GM10847 (cell line): Measurements from ENCODE around the gene CDCA7.

ENCODE experiments used
- POLR2A ChIP-seq: IDR thresholded peaks from 2 replicates; pipeline ENCODE4 v1.6.1; 2011; ENCODE audit not compliant: insufficient read length; ENCODE audit errors: extremely low read depth

The CDCA7 gene

DNA sequence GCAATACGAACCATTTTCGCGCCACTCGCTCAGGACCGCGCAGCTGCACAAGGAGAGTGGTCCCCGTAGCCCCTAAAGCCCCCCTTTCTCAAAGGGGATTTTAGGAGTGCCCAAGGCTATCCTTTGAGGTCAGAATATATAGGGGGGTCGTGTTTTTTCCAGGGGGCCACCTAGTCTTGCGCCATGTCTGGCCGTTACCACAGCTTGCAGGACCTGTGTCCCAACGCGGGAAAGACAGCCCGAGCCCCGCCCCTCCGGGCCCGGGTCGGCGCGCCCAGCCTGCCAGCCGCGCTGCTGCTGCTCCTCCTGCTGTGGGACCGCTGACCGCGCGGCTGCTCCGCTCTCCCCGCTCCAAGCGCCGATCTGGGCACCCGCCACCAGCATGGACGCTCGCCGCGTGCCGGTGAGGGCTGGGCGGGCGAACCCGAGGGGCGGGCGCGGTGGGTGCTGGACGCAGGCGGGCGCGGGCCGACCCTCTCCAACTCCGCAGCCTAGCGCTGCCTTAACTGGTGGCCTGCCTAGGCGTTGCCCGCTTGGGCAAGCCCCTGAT is at the start of gene CDCA7:
TSS of gene CDCA7 (plus strand) at position 291 of the 550 bp plus-strand sequence. CDS start at position 383, 92 bp downstream.
- peak; percentile 77 for TF ChIP-seq POLR2A

DNA sequence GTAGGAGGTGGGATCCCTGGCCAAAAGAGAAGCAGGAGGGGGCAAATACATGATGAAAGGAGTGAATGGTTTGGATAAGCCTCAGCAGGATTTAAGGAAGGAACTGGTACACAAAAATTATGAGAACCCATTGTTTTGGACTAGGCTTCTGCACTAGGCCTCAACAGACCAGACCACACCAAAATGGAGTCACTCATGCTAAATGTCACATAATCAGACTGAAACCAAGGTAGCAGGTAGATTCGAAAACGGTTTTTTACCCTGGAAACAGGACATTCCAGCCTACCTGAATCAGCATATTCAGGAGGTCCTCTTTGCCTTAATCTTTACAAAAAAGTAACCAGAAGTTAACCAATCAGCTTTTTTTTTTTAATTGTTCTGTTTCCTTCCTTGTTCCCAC is 49.4 kb upstream of the CDCA7 start:
- TF ChIP-seq POLR2A, result no peak

DNA sequence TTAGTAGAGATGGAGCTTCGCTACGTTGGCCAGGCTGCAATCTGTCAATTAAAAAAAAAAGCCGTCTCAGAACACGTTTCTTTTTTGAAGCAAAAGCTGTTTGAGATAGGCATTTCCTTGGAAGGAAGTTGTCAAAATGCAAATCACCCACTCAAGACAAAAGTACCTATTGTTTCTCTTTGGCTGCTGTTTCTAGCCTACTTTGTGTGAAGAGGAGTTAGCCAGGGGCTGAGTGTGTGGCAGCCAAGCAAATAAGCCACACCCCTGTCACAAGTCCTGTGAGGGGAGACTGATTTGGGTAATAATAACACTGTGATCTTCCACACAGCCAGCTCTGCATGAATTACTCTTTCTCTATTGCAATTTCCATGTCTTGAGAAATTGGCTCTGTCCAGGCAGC is 47.4 kb upstream of the CDCA7 start:
- TF ChIP-seq POLR2A, result no peak

DNA sequence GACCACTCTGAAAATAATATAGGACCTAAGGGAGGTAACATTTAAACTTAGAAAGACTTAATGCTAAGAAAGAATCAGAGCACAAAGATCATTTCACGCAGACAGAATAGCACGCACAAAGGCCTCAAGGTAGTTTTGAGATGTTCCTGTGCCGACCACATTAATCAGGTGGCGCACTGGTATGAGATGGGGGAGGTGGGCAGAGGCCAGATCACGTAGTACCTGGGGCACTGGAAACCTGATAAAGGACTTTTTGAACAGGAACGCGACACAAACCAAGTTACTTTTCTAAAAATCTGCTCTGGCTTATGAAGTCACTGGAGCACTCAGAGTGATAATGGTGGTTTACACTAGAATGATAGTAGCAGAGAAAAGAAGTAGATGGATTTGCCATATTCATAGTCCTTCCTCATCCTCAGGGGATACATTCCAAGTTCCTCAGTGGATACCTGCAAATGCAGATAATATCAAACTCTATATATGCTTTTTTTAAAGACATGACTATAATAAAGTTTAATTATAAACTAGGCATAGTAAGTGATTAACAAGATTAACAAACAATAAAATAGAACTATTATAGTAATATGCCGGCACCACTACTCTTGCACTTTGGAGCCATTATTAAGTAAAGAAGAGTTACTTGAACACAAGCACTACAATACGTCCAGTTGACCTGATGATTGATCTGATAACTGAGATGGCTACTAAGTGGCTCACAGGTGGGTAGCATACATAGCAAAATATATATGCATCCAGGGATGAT is 42.6 kb upstream of the CDCA7 start:
- TF ChIP-seq POLR2A, result no peak

DNA sequence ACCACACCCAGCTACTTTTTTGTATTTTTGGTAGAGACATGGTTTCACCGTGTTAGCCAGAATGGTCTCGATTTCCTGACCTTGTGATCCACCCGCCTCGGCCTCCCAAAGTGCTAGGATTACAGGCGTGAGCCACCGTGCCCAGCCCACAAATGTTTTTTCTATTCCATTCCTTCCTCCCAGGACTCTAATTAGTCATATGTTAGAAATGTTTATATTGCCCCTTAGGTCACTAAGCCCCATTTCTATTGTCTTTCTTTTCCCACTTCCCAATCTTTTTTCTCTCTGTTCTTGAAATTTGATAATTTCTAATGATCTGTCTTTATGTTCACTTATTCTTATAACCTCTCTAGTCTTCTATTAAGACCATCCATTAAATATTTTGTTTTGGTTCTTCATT is 31.3 kb upstream of the CDCA7 start:
- no peak for TF ChIP-seq POLR2A

DNA sequence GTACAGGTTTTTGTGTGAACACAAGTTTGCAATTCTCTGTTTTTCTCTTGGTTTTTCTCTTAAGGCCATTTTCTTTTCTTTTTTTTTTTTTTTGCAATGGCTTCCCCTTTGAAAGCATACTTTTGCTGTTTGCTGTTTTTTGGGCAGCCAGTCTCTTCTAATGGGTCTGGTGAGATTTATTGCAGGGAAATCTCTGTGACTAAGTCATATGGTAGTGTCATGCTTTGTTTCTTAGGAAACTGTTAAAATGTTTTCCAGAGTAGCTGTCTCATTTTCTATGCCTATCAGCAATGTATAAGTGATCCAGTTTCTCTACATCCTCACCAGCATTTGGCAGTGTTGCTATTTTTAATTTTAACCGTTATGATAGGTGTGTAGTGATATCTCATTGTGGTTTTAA is 27.9 kb upstream of the CDCA7 start:
- no peak for TF ChIP-seq POLR2A

DNA sequence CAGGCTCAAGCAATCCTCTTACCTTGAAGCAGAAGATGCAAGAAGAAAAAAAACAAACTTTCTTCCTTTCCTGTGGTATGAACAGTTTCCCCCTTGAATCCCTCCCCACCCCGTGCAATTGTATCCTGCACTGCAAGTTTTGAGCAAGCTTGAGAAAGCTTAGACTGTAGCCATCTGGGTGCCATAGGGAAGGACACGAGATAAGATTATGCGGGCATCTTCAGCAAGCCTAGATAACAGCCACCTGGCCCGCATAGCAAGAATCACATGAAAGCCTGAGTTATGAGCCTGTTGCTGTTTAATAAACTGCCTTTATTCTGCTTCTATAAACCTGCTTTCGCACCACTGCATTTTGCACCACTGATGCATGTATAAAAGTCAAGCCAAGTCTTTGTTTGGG is 27.3 kb upstream of the CDCA7 start:
- TF ChIP-seq POLR2A, result no peak

DNA sequence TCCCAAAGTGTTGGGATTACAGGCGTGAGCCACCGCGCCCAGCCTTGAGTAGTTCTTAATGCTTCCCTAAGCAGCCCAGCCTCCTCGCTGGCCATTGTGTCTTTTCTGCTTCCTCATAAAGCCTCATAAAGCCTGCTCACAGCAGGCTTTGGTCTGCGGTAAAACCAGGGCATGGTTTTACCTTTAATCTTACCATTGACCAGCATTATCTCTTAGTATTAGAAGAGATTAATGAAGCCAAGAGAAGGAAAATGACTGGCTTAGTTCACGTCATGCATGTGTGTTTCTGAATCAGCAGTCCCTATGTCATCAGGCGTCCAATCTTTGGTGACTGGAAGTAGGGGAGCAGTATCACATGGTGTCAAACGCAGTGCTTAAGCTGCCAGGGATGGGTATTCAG is 14.9 kb upstream of the CDCA7 start:
- TF ChIP-seq POLR2A, result no peak

DNA sequence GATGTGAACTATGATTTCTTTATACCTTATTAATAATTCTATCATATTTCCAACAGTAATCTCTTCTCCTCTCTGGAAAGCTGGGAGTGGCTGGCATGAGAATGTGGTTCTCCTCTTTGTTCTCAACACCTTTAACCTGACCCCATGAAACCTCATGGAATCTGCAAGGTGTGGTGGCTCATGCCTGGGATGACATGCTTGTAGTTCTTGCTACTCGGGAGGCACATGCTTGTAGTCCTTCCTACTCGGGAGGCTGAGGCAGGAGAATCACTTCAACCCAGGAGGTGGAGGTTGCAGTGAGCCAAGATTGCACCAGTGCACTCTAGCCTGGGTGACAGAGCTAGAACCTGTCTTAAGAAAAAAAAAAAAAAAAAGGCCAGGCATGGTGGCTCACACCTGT is 10.8 kb upstream of the CDCA7 start:
- no peak for TF ChIP-seq POLR2A

DNA sequence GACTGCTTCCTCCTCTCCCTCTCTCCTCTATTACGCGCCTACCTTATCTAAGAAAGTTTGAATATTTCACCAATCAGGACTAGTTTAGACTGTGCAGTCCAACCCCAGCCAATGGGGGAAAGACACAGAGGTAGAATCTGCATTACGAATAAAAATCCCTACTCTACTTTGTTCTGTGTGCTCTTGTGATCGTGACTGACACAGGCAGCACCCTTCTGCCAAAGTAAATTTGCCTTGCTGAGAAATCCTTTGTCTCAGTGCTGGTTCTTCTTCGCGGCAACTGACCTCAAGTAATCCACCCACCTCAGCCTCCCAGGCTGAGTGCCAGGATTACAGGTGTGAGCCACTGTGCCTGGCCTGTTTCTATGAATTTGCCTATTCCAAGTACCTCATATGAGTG is 8.6 kb upstream of the CDCA7 start:
- no peak for TF ChIP-seq POLR2A

DNA sequence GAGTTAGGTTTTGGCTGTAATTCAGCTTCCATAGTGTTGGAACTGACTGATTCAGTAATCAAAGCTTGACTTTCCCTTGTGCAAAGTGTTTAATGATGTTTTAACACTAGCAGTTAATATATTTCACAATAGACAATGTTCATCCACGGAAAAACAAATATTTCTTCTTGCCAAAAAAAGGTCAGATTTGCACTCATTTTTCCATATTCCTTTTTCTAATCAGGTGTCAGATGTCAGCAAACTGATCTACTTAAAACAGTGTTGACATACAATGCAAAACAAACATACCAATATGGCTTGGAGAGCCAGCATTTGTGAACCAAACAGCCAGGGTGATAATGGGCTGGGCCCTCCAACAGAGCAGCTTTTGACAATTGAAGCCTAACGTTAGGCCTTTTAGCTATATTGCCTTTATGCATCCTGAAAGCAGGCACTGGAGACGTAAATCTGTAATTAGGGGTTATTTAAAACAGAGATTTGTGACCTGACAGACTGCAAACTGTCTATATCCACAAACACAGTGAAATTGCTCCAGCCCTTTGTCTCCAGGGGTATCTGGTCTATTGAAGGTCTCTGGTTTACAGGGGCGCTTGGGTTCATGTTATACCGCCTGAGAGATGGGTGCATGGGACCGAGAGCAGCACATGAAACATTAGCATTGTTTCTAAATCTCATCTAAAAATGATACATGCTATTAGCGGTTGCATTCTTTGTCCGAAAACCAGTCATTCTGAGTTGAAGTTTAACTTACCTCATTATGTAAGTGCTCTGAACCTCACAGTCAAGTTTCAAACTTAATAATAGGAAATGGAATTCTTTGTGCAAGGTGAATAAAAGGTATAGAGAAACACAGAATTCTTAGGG is 7.1 kb upstream of the CDCA7 start:
- TF ChIP-seq POLR2A, result no peak

DNA sequence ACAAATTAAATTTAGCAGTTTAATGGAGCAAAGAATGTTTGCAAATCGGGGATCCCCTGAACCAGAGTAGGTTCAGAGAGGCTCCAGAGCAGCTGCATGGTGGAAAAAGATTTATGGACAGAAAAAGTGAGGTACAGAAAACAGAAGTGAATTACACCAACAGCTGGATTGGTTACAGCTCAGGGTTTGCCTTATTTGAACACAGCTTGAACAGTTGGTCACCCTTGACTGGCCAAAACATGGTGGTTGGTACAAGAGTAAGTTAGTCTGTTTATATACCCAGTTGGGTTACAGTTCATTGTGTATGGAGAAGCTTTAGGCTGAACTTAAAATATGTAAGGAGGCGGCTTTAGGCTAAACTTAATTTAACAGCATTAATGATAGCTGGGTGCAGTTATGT is 5.4 kb upstream of the CDCA7 start:
- no peak for TF ChIP-seq POLR2A

DNA sequence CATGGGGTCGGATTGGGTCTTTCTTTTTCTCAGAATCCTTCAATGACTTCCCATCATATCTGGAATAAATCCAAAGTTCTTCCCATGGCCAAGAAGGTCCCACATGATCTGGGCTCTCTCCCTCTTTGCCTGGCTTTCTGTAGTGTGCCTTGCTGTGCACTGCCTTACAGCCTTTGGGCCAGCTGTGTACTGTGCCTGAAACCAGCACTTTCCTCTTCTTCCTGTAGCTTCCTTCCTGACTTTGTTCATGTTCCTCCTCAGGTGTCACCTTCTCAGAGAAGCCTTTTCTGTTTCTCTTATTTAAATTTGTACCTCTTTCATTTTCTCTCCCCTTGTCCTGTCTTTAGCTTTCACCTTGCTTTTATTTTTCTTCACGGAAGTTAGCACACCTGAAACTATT is 4.3 kb upstream of the CDCA7 start:
- TF ChIP-seq POLR2A, result no peak

DNA sequence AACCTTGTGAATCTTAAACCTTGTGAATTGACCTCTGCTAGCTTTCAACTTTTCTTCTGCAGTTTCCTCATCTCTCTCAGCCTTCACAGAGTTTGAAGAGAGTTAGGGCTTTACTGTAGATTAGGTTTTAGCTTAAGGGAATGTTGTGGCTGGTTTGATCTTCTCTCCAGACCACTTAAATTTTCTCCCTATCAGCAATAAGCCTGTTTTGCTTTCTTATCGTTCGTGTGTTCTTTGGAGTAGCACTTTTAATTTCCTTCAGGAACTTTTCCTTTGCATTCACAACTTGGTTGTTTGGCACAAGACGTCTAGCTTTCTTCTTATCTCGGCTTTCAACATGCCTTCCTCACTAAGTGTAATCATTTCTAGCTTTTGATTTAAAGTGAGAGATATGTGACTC is 2.8 kb upstream of the CDCA7 start:
- no peak for TF ChIP-seq POLR2A

DNA sequence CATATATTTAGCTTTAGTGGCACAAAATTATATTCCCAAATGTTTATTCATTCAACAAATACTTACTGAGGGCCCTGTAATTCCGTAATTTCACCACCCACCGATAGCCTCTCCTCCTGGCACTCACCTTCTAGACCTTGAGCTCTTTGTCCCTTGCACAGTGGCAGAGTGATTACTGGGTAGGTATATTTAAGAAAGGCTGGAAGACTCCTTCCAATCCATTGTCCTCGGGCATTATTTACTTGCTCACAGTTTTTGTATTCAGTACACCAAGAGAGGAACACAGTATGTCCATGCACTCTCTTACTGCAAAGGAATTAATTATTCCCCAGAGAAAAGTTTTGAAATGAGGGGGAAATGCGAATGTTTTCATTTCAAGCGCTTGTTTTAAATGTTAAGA is 1.1 kb upstream of the CDCA7 start:
- no peak for TF ChIP-seq POLR2A

DNA sequence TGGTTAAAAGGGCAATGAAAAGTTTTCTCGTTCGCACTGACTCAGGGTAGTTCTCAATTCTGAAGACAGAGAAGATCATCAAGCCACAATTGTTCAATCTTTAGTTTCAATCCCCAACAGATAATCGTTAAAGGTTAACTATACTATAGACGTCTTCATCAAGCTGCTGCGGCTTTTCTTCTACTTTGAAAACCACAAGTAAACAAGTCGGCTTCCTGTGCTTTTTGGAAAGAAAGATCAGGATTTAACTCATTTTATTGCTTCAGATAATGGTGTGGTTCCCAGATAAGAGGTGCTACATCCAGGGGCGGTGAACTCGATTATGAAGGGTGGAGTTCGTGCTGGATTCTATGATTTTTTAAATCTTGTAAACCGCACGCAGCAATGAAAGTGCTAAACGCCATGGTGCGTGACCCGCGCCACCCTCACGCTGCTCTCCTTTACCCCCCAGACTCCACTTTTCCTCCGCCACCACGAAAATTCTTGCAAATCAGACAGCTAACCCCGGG is 545 bp upstream of the CDCA7 start:
- TF ChIP-seq POLR2A, result no peak

DNA sequence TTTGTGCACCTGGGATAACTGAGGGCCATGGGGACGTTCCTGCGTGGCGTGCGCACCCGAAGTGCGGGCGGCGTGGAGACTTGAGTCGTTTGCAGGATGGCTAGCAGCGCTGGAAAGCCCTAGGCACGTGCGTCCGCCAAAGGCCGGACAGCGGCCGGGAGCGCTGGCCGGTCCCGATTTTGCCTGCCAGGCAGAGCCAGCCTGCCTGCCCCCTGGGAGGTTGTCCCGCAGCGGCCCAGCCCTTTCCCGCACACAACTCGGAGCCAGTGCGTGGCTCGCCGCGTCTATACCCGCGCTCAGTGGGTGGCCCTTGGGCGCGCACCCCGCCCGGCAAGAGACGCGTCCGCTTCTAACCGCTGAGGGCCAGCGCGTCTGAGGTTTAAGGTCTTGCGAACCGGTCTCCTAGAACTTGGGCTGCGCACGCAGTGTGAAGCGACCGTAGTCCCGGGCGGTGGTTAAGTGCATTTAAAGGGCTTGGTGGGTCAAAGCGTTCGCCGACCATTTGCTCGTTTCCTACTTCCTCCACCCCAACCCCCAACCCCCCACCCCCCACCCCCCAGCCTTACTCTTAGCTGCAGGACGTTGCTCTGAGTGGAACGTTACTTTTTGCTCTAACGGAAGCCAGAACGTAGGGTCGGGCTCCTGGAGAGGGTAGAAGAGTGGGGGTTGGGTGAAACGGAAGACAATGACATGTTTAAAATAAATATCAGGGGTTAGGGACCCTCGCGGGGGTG is 627 bp downstream of the CDCA7 start:
- TF ChIP-seq POLR2A, result no peak
